Upper lobe of left lung (tissue), 6 donors: ENCODE results near the gene KCTD21. TPM values are rescaled to one million over a fixed set of nuclear protein-coding genes. Genes with fewer than 3 reads are reported as not detected.

ENCODE experiments used
- ATAC-seq, 2 donors: fragments of 200-7000 bp; cut with Tn5 transposase; one replicate each; pipeline ENCODE4 v1.9.1; 2022; ENCODE audit warnings: mild to moderate bottlenecking in 2 of 2, moderate library complexity in 2 of 2; ENCODE audit not compliant: low FRiP score in 2 of 2
- DNase-seq, 2 donors: peaks; one replicate each; pipeline ENCODE4 v3.0.0-alpha.2; 2019 to 2020
- H3K27ac ChIP-seq, 4 donors: fragments of 200-600 bp; sonication (generic); one replicate each; pipeline ENCODE4 v1.5.1; 2016 to 2019
- H3K27me3 ChIP-seq, 4 donors: fragments of 200-600 bp; sonication (generic); one replicate each; pipeline ENCODE4 v1.5.1; 2017 to 2019
- H3K36me3 ChIP-seq, 4 donors: fragments of 200-600 bp; sonication (generic); one replicate each; pipeline ENCODE4 v1.5.1; 2016 to 2019
- H3K4me1 ChIP-seq, 4 donors: fragments of 200-600 bp; sonication (generic); one replicate each; pipeline ENCODE4 v1.5.1; 2018 to 2019
- H3K4me3 ChIP-seq, 4 donors: fragments of 200-600 bp; sonication (generic); one replicate each; pipeline ENCODE4 v1.5.1; 2017 to 2019; ENCODE audit warnings: mild to moderate bottlenecking in 2 of 4, moderate library complexity in 1 of 4
- H3K9me3 ChIP-seq, 4 donors: fragments of 200-600 bp; sonication (generic); one replicate each; pipeline ENCODE4 v1.5.1; 2018 to 2019
- EP300 ChIP-seq, 4 donors: sonication (generic); formaldehyde crosslinking; IDR thresholded peaks; one replicate each; pipeline ENCODE4 v1.5.1; 2017; ENCODE audit warnings: antibody characterized with exemption in 4 of 4, control low read depth in 2 of 4
- POLR2A ChIP-seq, 4 donors: fragments of 450-650 bp; IDR thresholded peaks; one replicate each; pipeline ENCODE4 v1.5.1; 2016 to 2017; ENCODE audit warnings: antibody characterized with exemption in 4 of 4, mild to moderate bottlenecking in 2 of 4
- POLR2AphosphoS5 ChIP-seq, 2 donors: sonication (generic); formaldehyde crosslinking; IDR thresholded peaks; one replicate each; pipeline ENCODE4 v1.5.1; 2017; ENCODE audit warnings: antibody characterized with exemption in 2 of 2
- WGBS, 2 donors: methylation state at CpG; one replicate each; pipeline ENCODE4 v1.1.5; 2017 to 2018; 5-methylcytosine and 5-hydroxymethylcytosine counted together
- total RNA-seq, 6 donors: library from RNA; depleted of rRNA in 4 of 6; stranded (reverse); fragments of >200 nt in 4 of 6; gene quantifications; one replicate each; pipeline versions ENCODE4 v1.1.0 to v1.2.1, GENCODE V29; 2016 to 2021
- TF ChIP-seq, protein P1 (sequence below), 6 experiments: fragments of 450-650 bp in 4 of 6; fragments of 200-600 bp in 2 of 6; sonication (generic) in 2 of 6; IDR thresholded peaks; one replicate each; pipeline ENCODE4 v1.5.1; 2016 to 2019; ENCODE audit warnings: antibody characterized with exemption in 6 of 6
- donor health status: DM: no; HTN: no; CAD: no; lungs with moderate emphysema.
- donor health status: DM: no; HTN: yes; CAD: no; lungs with severe emphysema.

The KCTD21 gene
- total RNA-seq, 6 donors from 2014 or later, result 8.4 to 18.9 (median 10.7) TPM

DNA sequence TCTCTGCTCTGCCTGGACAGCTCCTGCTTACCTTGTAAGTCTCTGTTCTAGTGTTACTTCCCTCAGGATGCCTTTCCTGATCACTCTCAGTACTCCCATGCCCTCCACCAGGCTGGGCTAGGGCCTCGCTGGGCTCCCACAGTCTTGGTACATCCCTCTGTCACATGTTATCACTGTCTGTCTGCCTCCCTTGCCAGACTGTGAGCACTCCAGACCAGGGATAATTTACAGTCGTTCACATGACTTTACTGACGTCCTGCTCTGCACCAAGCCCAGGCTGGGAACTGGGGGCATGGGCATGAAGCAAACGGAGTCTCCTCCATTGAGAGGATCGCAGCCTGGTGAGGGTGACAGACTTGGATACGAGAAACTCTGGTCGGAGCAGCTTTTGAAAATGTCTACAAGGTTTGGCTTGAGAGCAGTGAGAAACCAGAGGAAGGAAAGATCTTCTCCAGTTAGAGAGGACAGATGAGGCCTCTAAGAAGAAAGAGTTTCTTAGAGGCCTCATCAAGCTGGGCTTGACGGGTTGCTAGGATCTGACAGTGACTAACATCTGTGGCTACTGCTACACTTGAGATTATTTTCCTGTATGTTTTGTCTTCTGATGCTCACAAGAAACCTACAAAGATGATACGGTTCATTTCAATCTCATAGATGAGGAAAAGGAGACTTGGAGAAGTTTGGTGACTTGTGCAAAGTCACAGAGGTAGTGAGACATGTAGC, 12.8 kb upstream of the KCTD21 start:
- peaks cover 0 to 8% (median 7%) of the 10 kb centered on the region in 4 donors for H3K4me1 ChIP-seq
- H3K9me3 ChIP-seq, result no peaks in the 10 kb centered on the region
- H3K4me3 ChIP-seq, result no peak overlapping the region
- no peak overlapping the region for H3K27ac ChIP-seq
- TF ChIP-seq EP300 (IDR thresholded peaks at IDR 0.05) (no peak), POLR2AphosphoS5 (IDR thresholded peaks at IDR 0.05) (no peak), POLR2A (IDR thresholded peaks at IDR 0.05) (no peak)
- TF ChIP-seq, protein P1, sequence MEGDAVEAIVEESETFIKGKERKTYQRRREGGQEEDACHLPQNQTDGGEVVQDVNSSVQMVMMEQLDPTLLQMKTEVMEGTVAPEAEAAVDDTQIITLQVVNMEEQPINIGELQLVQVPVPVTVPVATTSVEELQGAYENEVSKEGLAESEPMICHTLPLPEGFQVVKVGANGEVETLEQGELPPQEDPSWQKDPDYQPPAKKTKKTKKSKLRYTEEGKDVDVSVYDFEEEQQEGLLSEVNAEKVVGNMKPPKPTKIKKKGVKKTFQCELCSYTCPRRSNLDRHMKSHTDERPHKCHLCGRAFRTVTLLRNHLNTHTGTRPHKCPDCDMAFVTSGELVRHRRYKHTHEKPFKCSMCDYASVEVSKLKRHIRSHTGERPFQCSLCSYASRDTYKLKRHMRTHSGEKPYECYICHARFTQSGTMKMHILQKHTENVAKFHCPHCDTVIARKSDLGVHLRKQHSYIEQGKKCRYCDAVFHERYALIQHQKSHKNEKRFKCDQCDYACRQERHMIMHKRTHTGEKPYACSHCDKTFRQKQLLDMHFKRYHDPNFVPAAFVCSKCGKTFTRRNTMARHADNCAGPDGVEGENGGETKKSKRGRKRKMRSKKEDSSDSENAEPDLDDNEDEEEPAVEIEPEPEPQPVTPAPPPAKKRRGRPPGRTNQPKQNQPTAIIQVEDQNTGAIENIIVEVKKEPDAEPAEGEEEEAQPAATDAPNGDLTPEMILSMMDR (IDR thresholded peaks at IDR 0.05), result no peak
- DNase-seq (no peak), ATAC-seq (no peak)
- 81 to 86% methylated on average over 9 of the region's 9 CpGs for WGBS, 2 donors
- H3K27me3 ChIP-seq, result no peaks in the 10 kb centered on the region
- peaks cover 0 to 52% (median 22%) of the 10 kb centered on the region in 4 donors for H3K36me3 ChIP-seq

DNA sequence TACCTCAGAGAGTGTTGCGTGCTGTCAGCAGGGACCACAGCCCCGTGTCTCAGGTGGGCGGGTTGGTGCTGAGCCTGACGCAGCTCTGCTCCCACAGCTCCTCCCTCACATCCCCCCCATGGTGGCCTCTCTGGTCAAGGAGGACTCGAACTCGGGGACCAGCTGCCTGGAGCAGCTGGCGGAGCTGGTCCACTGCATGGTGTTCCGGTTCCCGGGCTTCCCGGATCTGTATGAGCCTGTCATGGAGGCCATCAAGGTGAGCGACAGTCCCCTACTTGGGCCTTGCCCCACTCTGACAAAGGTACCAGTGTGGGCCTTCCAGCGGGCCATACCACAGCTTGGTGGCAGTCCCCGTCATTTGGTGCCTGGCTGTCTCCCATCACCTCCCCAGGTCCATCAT, 12.1 kb upstream of the KCTD21 start:
- ATAC-seq (no peak), DNase-seq (no peak)
- TF ChIP-seq EP300 (IDR thresholded peaks at IDR 0.05), result no peak
- TF ChIP-seq, protein P1 (IDR thresholded peaks at IDR 0.05), result no peak
- no peak for TF ChIP-seq POLR2AphosphoS5 (IDR thresholded peaks at IDR 0.05)
- no peak for TF ChIP-seq POLR2A (IDR thresholded peaks at IDR 0.05)
- no peak overlapping the region for H3K4me3 ChIP-seq
- H3K27ac ChIP-seq, result no peak overlapping the region
- H3K36me3 ChIP-seq, result peaks cover 0 to 45% (median 20%) of the 10 kb centered on the region in 4 donors
- H3K9me3 ChIP-seq, result no peaks in the 10 kb centered on the region
- no peaks in the 10 kb centered on the region for H3K27me3 ChIP-seq
- 95 to 98% methylated on average over 8 to 13 of the region's 13 CpGs for WGBS, 2 donors
- H3K4me1 ChIP-seq, result peaks cover 0 to 8% (median 7%) of the 10 kb centered on the region in 4 donors

DNA sequence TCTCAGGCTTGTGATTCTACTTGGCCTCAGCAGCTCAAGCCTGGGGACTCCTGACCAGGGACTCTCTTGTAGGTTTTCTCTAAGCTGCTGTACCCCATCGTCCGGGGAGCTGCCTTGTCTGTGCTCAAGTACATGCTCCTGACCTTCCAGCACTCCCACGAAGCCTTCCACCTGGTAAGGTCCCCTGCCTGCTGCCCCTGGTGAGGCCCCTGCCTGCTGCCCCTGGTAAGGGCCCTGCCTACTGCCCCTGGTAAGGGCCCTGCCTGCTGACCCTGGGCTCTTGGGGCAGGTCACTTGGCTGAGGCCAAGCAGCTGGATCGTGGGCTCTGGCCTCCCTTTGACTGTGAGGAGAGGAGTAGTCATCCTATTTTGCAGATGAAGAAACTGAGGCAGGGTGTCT, 11.6 kb upstream of the KCTD21 start:
- no peak overlapping the region for H3K27ac ChIP-seq
- TF ChIP-seq, protein P1 (IDR thresholded peaks at IDR 0.05), result no peak
- no peak for TF ChIP-seq EP300 (IDR thresholded peaks at IDR 0.05)
- no peak for TF ChIP-seq POLR2A (IDR thresholded peaks at IDR 0.05)
- no peak for TF ChIP-seq POLR2AphosphoS5 (IDR thresholded peaks at IDR 0.05)
- peaks cover 0 to 8% (median 7%) of the 10 kb centered on the region in 4 donors for H3K4me1 ChIP-seq
- no peaks in the 10 kb centered on the region for H3K27me3 ChIP-seq
- H3K36me3 ChIP-seq, result peaks cover 0 to 43% (median 18%) of the 10 kb centered on the region in 4 donors
- no peak overlapping the region for H3K4me3 ChIP-seq
- no peak for DNase-seq
- 81 to 92% methylated on average over 3 to 4 of the region's 4 CpGs for WGBS, 2 donors
- ATAC-seq, result no peak
- H3K9me3 ChIP-seq, result no peaks in the 10 kb centered on the region

DNA sequence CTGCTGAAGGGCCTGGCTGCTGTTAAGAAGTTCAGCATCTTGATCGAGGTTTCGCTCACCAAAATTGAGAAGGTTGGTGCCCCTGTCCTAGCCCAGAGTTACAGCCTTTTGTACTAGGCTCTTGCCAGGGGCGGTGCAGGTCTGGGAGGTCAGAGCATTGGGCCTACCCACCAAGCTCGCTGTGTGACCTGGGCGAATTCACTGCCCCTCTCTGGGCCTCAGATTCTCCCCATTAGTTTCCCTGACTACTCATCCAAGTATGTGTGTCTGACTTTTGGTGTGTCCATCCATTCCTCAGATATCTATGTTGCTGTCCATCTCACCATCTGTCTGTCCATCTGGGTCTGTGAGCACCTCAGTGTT, 11.2 kb upstream of the KCTD21 start:
- DNase-seq (no peak), ATAC-seq (no peak)
- Histone ChIP-seq H3K9me3 (no peaks in the 10 kb centered on the region), H3K36me3 (peaks cover 0 to 40% (median 18%) of the 10 kb centered on the region in 4 donors), H3K4me1 (peaks cover 0 to 8% (median 7%) of the 10 kb centered on the region in 4 donors), H3K27me3 (no peaks in the 10 kb centered on the region), H3K27ac (no peak overlapping the region), H3K4me3 (no peak overlapping the region)
- TF ChIP-seq, protein P1 (IDR thresholded peaks at IDR 0.05), result no peak
- TF ChIP-seq POLR2A (IDR thresholded peaks at IDR 0.05), result no peak
- TF ChIP-seq EP300 (IDR thresholded peaks at IDR 0.05), result no peak
- 95 to 100% methylated on average over 5 of the region's 5 CpGs for WGBS, 2 donors
